ENCODE measurements around the gene ZSCAN21.

The ZSCAN21 gene

GRCh38 chr7:100107125-100107737, 57.7 kb downstream of the ZSCAN21 start:
- TF ChIP-seq CTCF (IDR thresholded peaks at IDR 0.05; ENCODE audit: borderline replicate concordance, insufficient read depth, low read depth, low read length) = no peak
- H3K4me3 ChIP-seq (ENCODE audit: low read depth, low read length) = no peak overlapping the region

- TF ChIP-seq CTCF (IDR thresholded peaks at IDR 0.05; ENCODE audit: borderline replicate concordance, insufficient read depth, low read depth, low read length) = no peak
- no peak overlapping the region for H3K4me3 ChIP-seq (ENCODE audit: low read depth, low read length)
These were observed 58.3 kb downstream of the ZSCAN21 start for GRCh38 chr7:100107890-100108289.

- TF ChIP-seq CTCF (IDR thresholded peaks at IDR 0.05; ENCODE audit: borderline replicate concordance, insufficient read depth, low read depth, low read length) = no peak
- no peak overlapping the region for H3K4me3 ChIP-seq (ENCODE audit: low read depth, low read length)
These were observed 60.1 kb downstream of the ZSCAN21 start for GRCh38 chr7:100109521-100110163.

GRCh38 chr7:100111156-100111555, 61.6 kb downstream of the ZSCAN21 start:
- H3K4me3 ChIP-seq (ENCODE audit: low read depth, low read length) = no peak overlapping the region
- TF ChIP-seq CTCF (IDR thresholded peaks at IDR 0.05; ENCODE audit: borderline replicate concordance, insufficient read depth, low read depth, low read length) = no peak

- no peak for TF ChIP-seq CTCF (IDR thresholded peaks at IDR 0.05; ENCODE audit: borderline replicate concordance, insufficient read depth, low read depth, low read length)
These were observed 62.3 kb downstream of the ZSCAN21 start for GRCh38 chr7:100111914-100112313.

More at GRCh38 chr7:100111914-100112313, 62.3 kb downstream of the ZSCAN21 start:
- H3K4me3 ChIP-seq (ENCODE audit: low read depth, low read length) = no peak overlapping the region
